ENCODE measurements around the gene GON4L.
"Not testable (repeated sequence)": the region's sequence is repeated elsewhere in the genome, so short reads cannot be mapped to it uniquely, and the experiment has no call there.

The GON4L gene

DNA sequence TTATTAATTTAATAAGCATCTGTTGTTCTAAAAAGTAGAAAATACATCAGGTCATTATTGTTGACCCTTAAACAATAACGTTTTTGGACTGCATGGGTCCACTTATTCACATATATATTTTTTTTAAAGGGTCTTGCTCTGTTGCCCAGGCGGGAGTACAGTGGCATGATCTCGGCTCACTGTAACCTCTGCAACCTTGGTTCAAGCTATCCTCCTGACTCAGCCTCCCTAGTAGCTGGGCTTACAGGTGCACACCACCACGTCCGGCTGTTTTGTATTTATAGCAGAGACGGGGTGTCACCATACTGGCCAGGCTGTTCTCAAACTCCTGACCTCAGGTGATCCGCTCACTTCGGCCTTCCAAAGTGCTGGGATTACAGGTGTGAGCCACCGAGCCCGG is 115.1 kb downstream of the GON4L start:
- DNase-seq: no peak

DNA sequence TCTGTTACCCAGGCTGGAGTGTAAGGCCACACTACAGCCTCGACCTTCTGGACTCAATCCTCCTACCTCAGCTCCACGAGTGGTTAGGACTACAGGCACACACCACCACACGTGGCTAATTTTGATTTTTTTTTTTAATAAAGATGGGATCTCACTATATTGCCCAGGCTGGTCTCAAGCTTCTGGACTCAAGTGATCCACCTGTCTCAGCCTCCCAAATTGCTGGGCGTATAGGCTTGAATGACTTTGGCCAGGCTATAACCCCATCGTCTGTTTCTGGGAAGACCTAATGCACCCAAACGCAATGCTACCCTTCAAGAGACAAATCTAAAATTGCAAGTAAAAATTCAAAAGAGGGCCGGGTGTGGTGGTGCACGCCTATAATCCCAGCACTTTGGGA is 116.0 kb downstream of the GON4L start:
- no peak for DNase-seq

DNA sequence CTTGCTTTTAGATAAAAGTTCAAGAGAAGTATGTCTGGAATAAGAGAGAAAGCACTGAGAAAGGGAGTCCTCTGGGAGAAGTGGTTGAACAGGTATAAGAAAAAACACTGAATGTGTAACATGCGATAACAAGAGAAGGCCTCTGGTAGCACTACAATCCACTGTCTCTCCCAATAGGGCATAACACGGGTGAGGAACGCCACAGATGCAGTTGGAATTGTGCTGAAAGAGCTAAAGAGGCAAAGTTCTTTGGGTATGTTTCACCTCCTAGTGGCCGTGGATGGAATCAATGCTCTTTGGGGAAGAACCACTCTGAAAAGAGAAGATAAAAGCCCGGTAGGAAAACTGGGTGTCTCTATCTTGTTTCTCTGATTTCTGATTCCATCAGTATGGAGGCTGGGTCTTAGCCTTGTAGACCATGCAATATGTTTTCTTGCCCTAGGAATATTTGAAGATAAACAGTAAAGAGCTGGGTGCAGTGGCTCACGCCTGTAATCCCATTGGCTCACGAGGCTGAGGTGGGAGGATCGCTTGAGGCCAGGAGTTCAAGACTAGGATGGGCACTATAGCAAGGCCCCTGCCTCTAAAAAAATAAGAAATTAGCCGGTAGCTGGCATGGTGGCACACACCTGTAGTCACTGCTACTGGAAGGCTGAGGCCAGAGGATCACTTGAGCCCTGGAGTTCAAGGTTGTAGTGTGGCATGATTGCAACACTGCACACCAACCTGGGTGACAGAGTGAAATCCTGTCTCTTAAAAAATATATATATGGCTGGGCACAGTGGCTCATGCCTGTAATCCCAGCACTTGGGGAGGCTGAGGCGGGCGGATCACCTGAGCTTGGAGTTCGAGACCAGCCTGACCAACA is 127.7 kb downstream of the GON4L start:
- DNase-seq: no peak

DNA sequence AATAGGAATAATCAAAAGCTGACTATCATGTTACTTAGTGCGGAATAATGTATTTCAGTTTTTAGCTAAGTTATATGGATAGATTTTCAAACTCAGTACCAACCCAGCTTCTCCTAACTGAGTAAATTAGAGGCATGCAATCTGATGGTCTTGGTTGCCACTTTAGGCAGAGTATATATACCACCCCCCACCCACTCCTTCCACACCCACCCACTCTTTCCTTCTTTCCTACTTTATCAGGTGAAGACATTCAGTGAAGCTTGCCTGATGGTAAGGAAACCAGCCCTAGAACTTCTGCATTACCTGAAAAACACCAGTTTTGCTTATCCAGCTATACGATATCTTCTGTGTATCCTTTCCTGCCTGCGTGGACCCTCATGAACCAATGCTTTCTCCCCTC is 131.9 kb downstream of the GON4L start:
- no peak for DNase-seq

DNA sequence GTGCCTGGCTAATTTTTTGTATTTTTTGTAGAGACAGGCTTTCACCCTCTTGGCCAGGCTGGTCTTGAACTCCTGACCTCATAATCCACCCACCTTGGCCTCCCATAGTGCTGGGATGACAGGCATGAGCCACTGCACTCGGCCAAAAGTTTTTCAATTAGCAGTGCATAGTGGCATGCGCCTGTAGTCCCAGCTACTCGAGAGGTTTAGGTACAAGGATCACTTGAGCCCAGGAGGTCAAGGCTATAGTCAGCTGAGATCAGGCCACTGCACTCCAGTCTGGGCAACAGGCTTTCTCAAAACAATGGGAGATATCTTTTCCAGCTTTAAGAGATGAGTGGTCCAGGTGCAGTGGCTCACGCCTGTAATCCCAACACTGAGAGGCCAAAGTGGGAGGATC is 137.3 kb downstream of the GON4L start:
- no peak for DNase-seq

DNA sequence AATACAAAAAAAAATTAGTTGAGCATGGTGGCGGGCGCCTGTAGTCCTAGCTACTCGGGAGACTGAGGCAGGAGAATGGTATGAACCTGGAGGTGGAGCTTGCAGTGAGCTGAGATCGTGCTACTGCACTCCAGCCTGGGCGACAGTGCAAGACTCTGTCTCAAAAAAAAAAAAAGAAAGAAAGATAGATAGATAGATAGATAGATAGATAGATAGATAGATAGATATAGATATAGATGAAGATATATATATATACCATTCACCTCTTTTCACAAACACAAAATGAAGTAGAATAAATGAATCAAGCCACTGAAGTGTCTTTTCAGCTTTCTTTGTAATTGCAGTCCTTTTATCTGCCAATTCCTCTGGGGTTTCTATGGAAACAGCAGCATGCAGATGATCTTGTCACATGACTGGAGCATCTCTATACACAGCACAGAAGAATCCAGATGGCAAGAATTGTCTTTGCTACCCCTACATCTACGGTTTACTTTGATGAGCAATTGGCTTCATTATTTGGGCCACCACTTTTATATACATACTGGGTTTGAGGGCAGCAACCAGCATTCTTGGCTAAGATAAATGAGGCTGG is 138.4 kb downstream of the GON4L start:
- DNase-seq: not testable (repeated sequence)

DNA sequence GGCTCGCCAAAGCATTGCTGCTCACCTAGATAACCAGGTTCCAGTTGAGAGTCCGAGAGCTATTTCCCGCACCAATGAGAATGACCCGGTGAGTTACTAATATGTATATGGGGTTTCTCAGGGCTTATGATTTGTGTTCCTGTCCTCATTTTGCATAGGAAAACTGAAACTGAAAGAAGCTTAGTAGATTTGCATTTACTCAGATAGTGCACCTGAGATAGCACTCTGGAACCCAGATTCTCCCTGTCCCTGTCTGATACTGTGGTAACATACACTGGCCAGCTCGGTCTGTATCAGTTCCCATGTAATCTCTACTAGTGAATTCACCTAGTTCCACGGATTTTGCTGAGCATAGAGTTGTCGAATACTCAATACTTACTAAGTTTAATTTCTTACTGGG is 140.0 kb downstream of the GON4L start:
- DNase-seq: no peak

DNA sequence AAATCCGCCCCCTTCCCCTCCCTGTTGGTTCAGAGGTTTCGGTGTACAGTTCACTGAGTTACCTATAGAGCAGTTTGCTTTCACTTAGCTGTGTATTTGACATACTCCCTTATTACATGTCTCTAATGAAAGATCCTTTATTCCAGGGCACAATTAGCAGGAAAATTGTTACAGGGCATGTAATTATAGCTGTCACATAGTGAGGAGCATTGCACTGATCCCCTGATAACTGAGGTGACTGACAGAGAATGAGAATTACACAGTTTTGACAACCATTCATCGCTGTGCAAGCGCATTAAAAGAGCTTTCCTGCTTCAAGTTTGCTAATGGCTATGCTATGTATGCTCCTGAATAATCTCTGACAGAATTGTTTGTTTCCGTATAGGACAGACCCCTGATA is 141.2 kb downstream of the GON4L start:
- DNase-seq: no peak

DNA sequence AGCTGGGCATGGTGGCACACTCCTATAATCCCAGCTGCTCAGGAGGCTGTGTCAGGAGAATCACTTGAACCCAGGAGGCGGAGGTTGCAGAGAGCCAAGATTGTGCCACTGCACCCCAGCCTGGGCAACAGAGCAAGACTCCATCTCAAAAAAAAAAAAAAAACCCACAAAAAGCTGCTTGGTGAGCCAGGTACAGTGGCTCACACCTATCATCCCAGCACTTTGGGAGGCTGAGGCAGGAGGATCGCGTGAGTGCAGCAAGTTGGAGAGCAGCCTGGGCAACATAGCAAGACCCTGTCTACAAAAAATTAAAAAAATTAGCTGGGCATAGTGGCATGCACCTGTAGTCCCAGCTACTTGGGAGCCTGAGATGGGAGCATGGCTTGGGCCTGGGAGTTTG is 142.0 kb downstream of the GON4L start:
- not testable (repeated sequence) for DNase-seq

DNA sequence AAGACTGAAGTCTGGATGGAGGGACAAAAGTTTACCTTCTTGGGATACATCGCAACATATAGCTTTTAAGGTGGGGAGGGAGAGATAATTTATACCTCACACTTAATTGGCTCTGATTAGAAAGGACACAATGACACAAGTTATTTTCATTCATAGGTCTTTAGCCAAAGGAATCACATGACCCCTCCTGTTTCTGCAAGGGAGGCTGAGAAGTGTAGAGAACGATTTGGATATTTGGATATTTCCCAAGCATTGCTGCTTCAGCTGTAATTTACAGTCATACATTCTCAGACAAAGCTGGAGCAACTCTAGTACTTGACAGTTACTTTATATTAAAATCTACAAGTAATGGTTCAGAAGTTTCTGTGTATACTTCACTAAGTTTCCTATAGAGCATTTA is 143.9 kb downstream of the GON4L start:
- no peak for DNase-seq

DNA sequence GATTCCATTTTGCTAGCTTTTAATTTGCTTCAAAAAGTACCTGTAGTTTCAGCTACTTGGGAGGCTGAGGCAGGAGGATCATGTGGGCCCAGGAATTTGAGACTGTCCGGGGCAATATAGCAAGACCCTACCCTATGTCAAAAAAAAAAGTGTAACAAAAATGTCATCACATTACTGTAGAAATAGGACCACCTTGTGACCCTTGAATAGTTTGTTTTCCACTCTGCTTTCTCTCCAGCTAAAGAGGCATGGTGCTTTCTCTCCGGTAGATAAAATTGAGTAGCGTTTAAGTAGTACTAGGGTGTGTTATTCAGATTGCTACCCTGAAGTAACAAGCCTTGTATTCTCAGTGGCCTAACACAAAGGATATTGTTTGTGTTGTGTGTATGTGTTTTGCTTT is 144.4 kb downstream of the GON4L start:
- not testable (repeated sequence) for DNase-seq

DNA sequence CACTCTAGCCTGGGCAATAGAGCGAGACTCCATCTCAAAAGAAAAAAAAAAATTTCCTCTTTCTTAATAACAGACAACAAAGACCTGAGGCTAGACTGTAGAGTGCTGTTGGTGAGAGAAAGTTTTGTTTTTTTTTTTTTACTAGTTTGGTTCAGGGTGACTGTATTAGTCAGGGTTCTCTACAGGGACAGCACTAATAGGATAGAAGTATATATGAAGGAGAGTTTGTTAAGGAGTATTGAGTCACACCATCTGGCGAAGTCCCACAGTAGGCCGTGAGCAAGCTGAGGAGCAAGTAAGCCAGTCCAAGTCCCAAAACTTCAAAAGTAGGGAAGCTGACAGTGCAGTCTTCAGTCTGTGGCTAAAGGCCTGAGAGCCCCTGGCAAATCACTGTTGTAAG is 145.6 kb downstream of the GON4L start:
- DNase-seq: not testable (repeated sequence)

DNA sequence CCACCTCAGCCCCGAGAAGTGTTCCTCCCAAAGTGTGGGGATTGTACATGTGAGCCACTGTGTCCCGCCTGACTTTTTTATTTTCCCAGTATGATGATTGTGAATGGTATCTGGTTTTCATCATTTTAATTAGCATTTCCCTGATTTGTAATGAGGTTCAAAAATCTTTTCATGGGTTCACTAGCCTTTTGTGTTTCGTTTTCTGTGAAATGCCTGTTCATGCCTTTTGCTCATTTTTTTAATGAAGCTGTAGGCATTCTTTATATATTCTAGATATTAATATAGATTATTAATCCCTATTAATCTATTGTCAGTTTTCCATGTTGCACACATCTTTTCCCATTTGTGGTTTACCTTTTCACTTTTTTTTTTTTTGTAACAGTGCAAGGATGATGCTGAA is 147.6 kb downstream of the GON4L start:
- DNase-seq: no peak

DNA sequence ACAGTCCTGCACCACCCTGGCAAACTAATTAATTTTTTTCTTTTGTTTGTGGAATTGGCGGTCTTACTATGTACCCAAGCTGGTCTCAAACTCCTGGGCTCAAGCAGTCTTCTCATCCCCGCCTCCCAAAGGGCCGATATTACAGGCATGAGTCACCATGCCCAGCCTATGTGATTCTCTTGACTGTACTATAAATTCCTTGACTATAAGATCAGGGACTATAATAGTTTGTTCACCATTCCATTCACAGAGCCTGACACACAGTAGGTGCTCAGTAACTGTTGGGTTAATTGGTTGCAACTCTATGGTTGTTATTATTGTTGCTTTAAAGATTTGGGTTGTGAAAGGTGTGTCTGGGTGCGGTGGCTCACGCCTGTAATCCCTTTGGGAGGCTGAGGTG is 150.9 kb downstream of the GON4L start:
- no peak for DNase-seq

DNA sequence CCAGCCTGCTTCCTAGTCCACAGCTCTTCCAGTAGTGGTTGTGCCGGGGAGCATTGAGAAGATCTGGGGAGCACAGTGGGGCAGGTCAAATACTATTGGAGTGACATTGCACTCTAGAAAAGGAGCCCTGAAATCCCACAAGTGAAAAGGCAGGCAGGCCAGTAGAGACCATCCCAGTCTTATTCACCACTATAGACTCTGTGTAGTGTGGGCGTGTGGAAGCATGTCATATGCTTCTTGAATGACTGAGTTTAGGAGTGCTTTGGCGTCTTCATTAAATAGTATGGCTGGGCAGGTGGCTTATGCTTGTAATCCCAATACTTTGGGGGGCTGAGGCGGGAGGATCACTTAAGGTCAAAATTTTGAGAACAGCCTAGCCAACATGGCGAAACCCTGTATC is 152.6 kb downstream of the GON4L start:
- not testable (repeated sequence) for DNase-seq

DNA sequence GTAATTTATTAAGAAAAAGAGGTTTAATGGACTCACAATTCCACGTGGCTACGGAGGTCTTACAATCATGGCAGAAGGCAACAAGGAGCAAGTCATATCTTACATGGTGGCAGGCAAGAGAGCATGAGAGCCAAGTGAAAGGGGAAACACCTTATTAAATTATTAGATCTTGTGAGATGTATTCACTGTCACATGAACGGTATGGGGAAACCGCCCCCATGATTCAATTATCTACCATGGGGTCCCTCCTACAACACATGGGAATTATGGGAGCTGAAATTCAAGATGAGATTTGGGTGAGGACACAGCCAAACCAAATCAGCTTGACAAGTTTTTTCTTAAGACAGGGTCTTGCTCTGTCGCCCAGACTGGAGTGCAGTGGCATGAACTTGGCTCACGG is 153.8 kb downstream of the GON4L start:
- DNase-seq: no peak

DNA sequence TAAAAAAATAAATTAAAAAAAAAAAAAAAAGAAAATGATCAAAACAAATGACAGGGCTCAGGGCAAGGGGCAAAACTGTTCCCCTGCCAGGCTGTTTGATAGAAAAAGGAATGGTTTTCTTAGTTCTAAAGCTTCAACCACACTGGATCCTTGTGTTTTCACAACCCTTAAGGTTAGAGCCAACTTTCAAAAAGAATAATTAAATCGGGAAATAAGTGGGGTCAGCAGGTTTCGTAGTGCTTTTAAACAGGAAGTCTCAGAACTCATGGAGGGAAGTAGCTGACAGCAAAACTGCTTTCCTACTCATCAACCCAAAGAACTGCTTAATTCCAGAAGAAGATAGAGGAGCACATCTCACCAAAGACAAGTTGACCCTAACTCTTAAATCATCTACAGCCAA is 155.3 kb downstream of the GON4L start:
- not testable (repeated sequence) for DNase-seq
